ENCODE data around the gene NPFFR1.

The NPFFR1 gene

DNA sequence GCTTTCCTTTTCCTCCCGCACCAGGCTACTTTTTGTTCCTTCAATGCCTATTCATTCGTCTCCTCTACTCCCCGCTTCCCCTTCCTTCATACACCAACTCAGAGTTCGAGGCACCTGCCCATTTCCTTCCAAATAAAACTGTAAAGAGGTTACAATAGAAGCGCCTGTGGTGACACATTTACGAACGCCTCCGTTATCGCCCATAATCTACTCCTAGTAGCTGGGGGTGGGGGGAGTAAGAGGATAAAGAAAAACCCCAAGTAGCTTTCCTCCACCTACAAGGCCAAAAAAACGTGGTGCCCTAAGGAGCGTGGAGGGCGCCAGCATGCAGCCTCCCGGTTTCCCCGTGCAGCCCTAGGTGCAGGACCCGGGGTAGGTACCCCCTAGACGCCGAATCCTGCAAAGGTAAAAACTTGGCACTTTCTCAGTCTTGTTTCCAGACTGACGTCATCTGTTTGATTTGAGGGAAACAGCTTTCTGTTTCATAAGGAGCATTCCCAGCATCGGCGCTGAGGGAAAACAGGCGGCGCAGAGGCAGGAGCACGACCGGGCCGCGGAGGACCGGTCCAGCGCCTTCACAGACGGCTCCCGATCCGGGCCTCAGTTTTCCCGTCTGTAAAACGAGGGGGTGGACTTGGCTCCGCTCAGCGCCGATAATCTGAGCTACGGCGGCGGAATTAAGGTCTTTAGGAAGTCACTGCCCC, 51.5 kb downstream of the NPFFR1 start:
- TF ChIP-seq SIN3A (IDR thresholded peaks at IDR 0.05; ENCODE audit: borderline replicate concordance, insufficient read depth, low read length) (no peak), REST (IDR thresholded peaks at IDR 0.05; ENCODE audit: insufficient read depth in 1 of 2, low read depth in 2 of 2, low read length in 2 of 2) (no peak), TAF1 (IDR thresholded peaks at IDR 0.05; ENCODE audit: borderline replicate concordance, insufficient read depth, low read length) (no peak), FOXP2 (optimal IDR thresholded peaks at IDR 0.05; ENCODE audit: borderline replicate concordance, extremely low read depth, extremely low read length, insufficient read depth) (no peak)

DNA sequence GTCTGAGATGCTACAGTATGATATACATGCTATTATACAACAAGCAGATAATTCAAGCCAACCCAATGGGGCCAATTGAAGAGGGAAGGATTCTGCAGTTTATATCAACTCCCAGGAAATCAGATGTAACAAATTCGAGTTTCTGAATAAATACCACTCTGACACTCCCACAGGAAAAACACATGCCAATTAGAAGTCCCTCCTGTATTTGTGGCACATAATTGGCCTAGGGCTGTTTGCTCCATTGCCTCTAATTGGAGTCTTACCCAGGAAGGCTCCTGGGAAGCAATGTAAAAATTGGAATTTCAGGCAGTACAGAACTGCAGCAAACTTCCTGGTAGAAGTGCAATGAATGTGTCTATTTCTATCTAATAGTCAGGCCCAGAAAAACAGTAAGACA, 55.3 kb downstream of the NPFFR1 start:
- TF ChIP-seq FOXP2 (optimal IDR thresholded peaks at IDR 0.05; ENCODE audit: borderline replicate concordance, extremely low read depth, extremely low read length, insufficient read depth) (no peak), REST (IDR thresholded peaks at IDR 0.05; ENCODE audit: insufficient read depth in 1 of 2, low read depth in 2 of 2, low read length in 2 of 2) (no peak), SIN3A (IDR thresholded peaks at IDR 0.05; ENCODE audit: borderline replicate concordance, insufficient read depth, low read length) (no peak), TAF1 (IDR thresholded peaks at IDR 0.05; ENCODE audit: borderline replicate concordance, insufficient read depth, low read length) (no peak), POLR2AphosphoS5 (IDR thresholded peaks at IDR 0.05; ENCODE audit: low read depth, low read length) (no peak)

- TF ChIP-seq TAF1 (IDR thresholded peaks at IDR 0.05; ENCODE audit: borderline replicate concordance, insufficient read depth, low read length), result no peak
- no peak for TF ChIP-seq POLR2AphosphoS5 (IDR thresholded peaks at IDR 0.05; ENCODE audit: low read depth, low read length)
Observed at GRCh38 chr10:70227548-70228320, 56.1 kb downstream of the NPFFR1 start.

DNA sequence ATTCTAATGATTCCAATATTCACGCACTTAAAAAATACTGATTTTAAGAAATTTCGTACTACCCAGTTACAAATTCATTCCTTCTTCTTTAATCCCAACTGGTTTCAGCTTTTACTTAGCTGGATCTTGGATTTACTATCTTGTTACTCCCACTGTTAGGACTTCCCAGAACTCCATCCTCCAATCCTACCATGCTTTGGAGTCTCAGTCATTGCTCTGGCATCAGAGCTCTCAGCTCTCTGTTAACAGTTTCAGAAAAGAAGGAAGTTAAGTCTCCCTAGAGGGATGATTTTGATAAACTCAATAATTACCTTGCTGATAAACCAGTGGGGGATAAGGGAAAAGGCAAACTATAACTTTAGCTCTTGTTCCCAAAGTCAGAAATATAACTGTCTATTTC, 60.1 kb downstream of the NPFFR1 start:
- no peak for TF ChIP-seq TAF1 (IDR thresholded peaks at IDR 0.05; ENCODE audit: borderline replicate concordance, insufficient read depth, low read length)
- TF ChIP-seq FOXP2 (optimal IDR thresholded peaks at IDR 0.05; ENCODE audit: borderline replicate concordance, extremely low read depth, extremely low read length, insufficient read depth), result no peak
- TF ChIP-seq POLR2AphosphoS5 (IDR thresholded peaks at IDR 0.05; ENCODE audit: low read depth, low read length), result no peak
- TF ChIP-seq REST (IDR thresholded peaks at IDR 0.05; ENCODE audit: insufficient read depth in 1 of 2, low read depth in 2 of 2, low read length in 2 of 2), result no peak
- TF ChIP-seq SIN3A (IDR thresholded peaks at IDR 0.05; ENCODE audit: borderline replicate concordance, insufficient read depth, low read length), result no peak

GRCh38 chr10:70222340-70222794, 61.4 kb downstream of the NPFFR1 start:
- TF ChIP-seq SIN3A (IDR thresholded peaks at IDR 0.05; ENCODE audit: borderline replicate concordance, insufficient read depth, low read length) (no peak), TAF1 (IDR thresholded peaks at IDR 0.05; ENCODE audit: borderline replicate concordance, insufficient read depth, low read length) (no peak), FOXP2 (optimal IDR thresholded peaks at IDR 0.05; ENCODE audit: borderline replicate concordance, extremely low read depth, extremely low read length, insufficient read depth) (no peak), POLR2AphosphoS5 (IDR thresholded peaks at IDR 0.05; ENCODE audit: low read depth, low read length) (no peak)

- TF ChIP-seq POLR2AphosphoS5 (IDR thresholded peaks at IDR 0.05; ENCODE audit: low read depth, low read length) (no peak), TAF1 (IDR thresholded peaks at IDR 0.05; ENCODE audit: borderline replicate concordance, insufficient read depth, low read length) (no peak), SIN3A (IDR thresholded peaks at IDR 0.05; ENCODE audit: borderline replicate concordance, insufficient read depth, low read length) (no peak), REST (IDR thresholded peaks at IDR 0.05; ENCODE audit: insufficient read depth in 1 of 2, low read depth in 2 of 2, low read length in 2 of 2) (no peak), FOXP2 (optimal IDR thresholded peaks at IDR 0.05; ENCODE audit: borderline replicate concordance, extremely low read depth, extremely low read length, insufficient read depth) (no peak)
Observed at GRCh38 chr10:70221030-70221429, 62.8 kb downstream of the NPFFR1 start.
